ENCODE measurements around the gene CRELD1. TPM values are rescaled to one million over a fixed set of nuclear protein-coding genes. Genes with fewer than 3 reads are reported as not detected.
"Not testable (repeated sequence)": the region's sequence is repeated elsewhere in the genome, so short reads cannot be mapped to it uniquely, and the experiment has no call there.

The CRELD1 gene
- total RNA-seq, 1 experiment from 2014 or later = 18.7 TPM

DNA sequence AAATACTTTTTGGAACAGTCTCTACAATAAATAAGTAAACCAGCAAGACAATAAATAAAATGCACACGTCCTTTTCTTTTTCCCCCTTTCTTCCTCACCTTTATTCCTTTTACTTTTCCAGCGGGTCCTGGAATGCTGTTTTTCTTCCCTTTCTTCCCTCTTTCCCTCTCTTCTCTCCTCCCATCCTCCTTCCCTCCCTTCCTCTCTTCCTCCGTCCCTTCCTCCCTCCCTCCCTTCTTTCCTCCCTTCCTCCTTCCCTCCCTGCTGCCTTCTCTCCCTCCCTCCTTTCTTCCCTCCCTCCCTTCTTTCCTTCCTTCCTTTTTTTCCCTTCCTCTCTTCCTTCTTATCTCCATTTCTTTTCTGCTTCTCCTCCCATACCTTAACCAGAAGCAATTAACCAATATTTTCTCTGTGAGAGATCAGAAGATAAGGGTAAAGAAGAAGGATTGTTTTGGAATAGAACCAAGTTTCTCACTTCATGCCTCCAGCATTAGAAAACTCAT, 34.3 kb upstream of the CRELD1 start:
- no peak overlapping the region for H3K27ac ChIP-seq (ENCODE audit: low read depth, low read length)
- H3K9ac ChIP-seq (ENCODE audit: low read length) = no peak overlapping the region
- TF ChIP-seq CEBPB (IDR thresholded peaks at IDR 0.05; ENCODE audit: low read depth) (no peak), EGR1 (IDR thresholded peaks at IDR 0.05; ENCODE audit: low read depth) (no peak), SP1 (IDR thresholded peaks at IDR 0.05; ENCODE audit: low read depth) (no peak), EZH2 (IDR thresholded peaks at IDR 0.05) (no peak), TCF7L2 (IDR thresholded peaks at IDR 0.05; ENCODE audit: borderline replicate concordance, extremely low read depth, insufficient read depth, insufficient read length) (no peak)
- TF ChIP-seq, protein P1, sequence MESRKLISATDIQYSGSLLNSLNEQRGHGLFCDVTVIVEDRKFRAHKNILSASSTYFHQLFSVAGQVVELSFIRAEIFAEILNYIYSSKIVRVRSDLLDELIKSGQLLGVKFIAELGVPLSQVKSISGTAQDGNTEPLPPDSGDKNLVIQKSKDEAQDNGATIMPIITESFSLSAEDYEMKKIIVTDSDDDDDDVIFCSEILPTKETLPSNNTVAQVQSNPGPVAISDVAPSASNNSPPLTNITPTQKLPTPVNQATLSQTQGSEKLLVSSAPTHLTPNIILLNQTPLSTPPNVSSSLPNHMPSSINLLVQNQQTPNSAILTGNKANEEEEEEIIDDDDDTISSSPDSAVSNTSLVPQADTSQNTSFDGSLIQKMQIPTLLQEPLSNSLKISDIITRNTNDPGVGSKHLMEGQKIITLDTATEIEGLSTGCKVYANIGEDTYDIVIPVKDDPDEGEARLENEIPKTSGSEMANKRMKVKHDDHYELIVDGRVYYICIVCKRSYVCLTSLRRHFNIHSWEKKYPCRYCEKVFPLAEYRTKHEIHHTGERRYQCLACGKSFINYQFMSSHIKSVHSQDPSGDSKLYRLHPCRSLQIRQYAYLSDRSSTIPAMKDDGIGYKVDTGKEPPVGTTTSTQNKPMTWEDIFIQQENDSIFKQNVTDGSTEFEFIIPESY (IDR thresholded peaks at IDR 0.05; ENCODE audit: extremely low read depth, insufficient replicate concordance, low read length) = no peak
- no peak overlapping the region for H3K4me3 ChIP-seq (replicated peaks in 1 of 2; ENCODE audit: low read depth in 1 of 2, low read length in 2 of 2)
- no peak for ATAC-seq
- no peak for DNase-seq (ENCODE audit: low read depth, low spot score)
- H2AFZ ChIP-seq (ENCODE audit: low read depth, low read length, poor library complexity, severe bottlenecking) = no peak overlapping the region
- intact Hi-C loops (cut with micrococcal nuclease) = no loop called here
- no peak overlapping the region for H3K4me2 ChIP-seq (ENCODE audit: low read length)
- H3K9me3 ChIP-seq (ENCODE audit: control insufficient read depth in 1 of 2, insufficient read depth in 1 of 2, low read depth in 1 of 2, low read length in 2 of 2) = no peaks in the 10 kb centered on the region
- H3K27me3 ChIP-seq (ENCODE audit: insufficient read depth, low read length) = no peaks in the 10 kb centered on the region
- BruUV-seq (replicated peaks) = no TSS peak
- POLR2A ChIA-PET = no interaction called here
- RAD21 ChIA-PET (ENCODE audit: low non-redundant PET in 1 of 2, low total read pairs in 2 of 2, uncharacterized antibody in 2 of 2, unreplicated experiment in 2 of 2) = no interaction called here
- no peaks in the 10 kb centered on the region for H4K20me1 ChIP-seq (ENCODE audit: insufficient read depth)
- H3K79me2 ChIP-seq (ENCODE audit: insufficient read depth, low read length) = no peaks in the 10 kb centered on the region
- H3K9me2 ChIP-seq (ENCODE audit: insufficient read depth) = no peaks in the 10 kb centered on the region
- peaks cover 17 to 40% of the 10 kb centered on the region in 2 experiments; a peak in 3 of 4 replicates for H3K4me1 ChIP-seq (ENCODE audit: control insufficient read depth in 1 of 2, insufficient read depth in 2 of 2, low read length in 2 of 2)
- CTCF ChIA-PET = no interaction called here
- no peaks in the 10 kb centered on the region for H3K36me3 ChIP-seq (ENCODE audit: control insufficient read depth in 1 of 2, insufficient read depth in 2 of 2, low read length in 2 of 2)

DNA sequence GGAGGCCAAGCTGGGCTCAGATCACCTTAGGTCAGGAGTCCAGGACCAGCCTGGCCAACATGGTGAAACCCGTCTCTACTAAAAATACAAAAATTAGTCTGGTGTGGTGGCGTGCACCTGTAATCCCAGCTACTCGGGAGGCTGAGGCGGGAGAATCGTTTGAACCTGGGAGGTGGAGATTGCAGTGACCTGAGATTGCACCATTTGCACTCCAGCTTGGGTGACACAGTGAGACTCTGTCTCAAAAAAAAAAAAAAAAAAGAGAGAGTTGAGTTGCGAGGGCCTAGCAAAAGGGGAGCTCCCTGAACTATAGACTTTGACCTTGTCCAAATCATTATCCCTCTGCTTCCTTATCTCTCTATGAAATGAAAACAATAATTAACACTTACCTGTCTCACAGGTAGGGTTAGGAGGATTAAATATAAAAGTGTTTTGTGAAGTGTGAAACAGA, 32.6 kb upstream of the CRELD1 start:
- H3K9me2 ChIP-seq (ENCODE audit: insufficient read depth); BruUV-seq (replicated peaks); CTCF ChIA-PET; POLR2A ChIA-PET; H3K36me3 ChIP-seq (ENCODE audit: control insufficient read depth in 1 of 2, insufficient read depth in 2 of 2, low read length in 2 of 2); ATAC-seq; H3K79me2 ChIP-seq (ENCODE audit: insufficient read depth, low read length); RAD21 ChIA-PET (ENCODE audit: low non-redundant PET in 1 of 2, low total read pairs in 2 of 2, uncharacterized antibody in 2 of 2, unreplicated experiment in 2 of 2); H3K4me2 ChIP-seq (ENCODE audit: low read length); H3K9ac ChIP-seq (ENCODE audit: low read length); intact Hi-C loops (cut with micrococcal nuclease); H3K27ac ChIP-seq (ENCODE audit: low read depth, low read length); H4K20me1 ChIP-seq (ENCODE audit: insufficient read depth); H3K27me3 ChIP-seq (ENCODE audit: insufficient read depth, low read length); DNase-seq (ENCODE audit: low read depth, low spot score); H3K4me3 ChIP-seq (replicated peaks in 1 of 2; ENCODE audit: low read depth in 1 of 2, low read length in 2 of 2); H3K9me3 ChIP-seq (ENCODE audit: control insufficient read depth in 1 of 2, insufficient read depth in 1 of 2, low read depth in 1 of 2, low read length in 2 of 2); H2AFZ ChIP-seq (ENCODE audit: low read depth, low read length, poor library complexity, severe bottlenecking): not testable (repeated sequence)
- H3K4me1 ChIP-seq (ENCODE audit: control insufficient read depth in 1 of 2, insufficient read depth in 2 of 2, low read length in 2 of 2) = peaks cover 17 to 40% of the 10 kb centered on the region in 2 experiments; a peak in 3 of 4 replicates

Measured in HCT116 (cell line).